Vagina (tissue), 2 donors: ENCODE results near the gene KIN. TPM values are rescaled to one million over a fixed set of nuclear protein-coding genes. Genes with fewer than 3 reads are reported as not detected.
"Not testable (repeated sequence)": the region's sequence is repeated elsewhere in the genome, so short reads cannot be mapped to it uniquely, and the experiment has no call there.

Experiments
- DNase-seq, 2 donors: peaks; one replicate each; pipeline ENCODE4 v3.0.0-alpha.2; 2017; ENCODE audit errors: extremely low spot score in 2 of 2
- H3K27ac ChIP-seq: fragments of 200-600 bp; sonication (generic); one replicate; pipeline ENCODE4 v1.5.1; 2019
- H3K27me3 ChIP-seq: fragments of 200-600 bp; sonication (generic); one replicate; pipeline ENCODE4 v1.5.1; 2019
- H3K36me3 ChIP-seq, 2 donors: fragments of 200-600 bp; sonication (generic); one replicate each; pipeline ENCODE4 v1.5.1; 2017 to 2019
- H3K4me1 ChIP-seq: fragments of 200-600 bp; sonication (generic); one replicate; pipeline ENCODE4 v1.5.1; 2019
- H3K4me3 ChIP-seq, 2 donors: fragments of 200-600 bp; sonication (generic); 1 replicate in 1 of 2; 2 replicates in 1 of 2; pipeline ENCODE4 v1.5.1; 2016 to 2019
- H3K9me3 ChIP-seq: fragments of 200-600 bp; sonication (generic); one replicate; pipeline ENCODE4 v1.5.1; 2019
- POLR2A ChIP-seq, 2 donors: fragments of 450-650 bp; IDR thresholded peaks; one replicate each; pipeline ENCODE4 v1.6.1; 2017; ENCODE audit warnings: antibody characterized with exemption in 2 of 2, mild to moderate bottlenecking in 2 of 2, moderate library complexity in 2 of 2
- POLR2AphosphoS5 ChIP-seq, 2 donors: sonication (generic); formaldehyde crosslinking; IDR thresholded peaks; one replicate each; pipeline ENCODE4 v1.9.0; 2017; ENCODE audit warnings: antibody characterized with exemption in 2 of 2, mild to moderate bottlenecking in 2 of 2, low read depth in 1 of 2; ENCODE audit not compliant: insufficient read depth in 1 of 2
- intact Hi-C: fragments of 100-400 bp; cut with DNase I; formaldehyde crosslinking; loops from one replicate; pipeline ENCODE4 v1.15.1; 2023
- total RNA-seq: library from RNA; depleted of rRNA; stranded (reverse); fragments of >200 nt; gene quantifications from one replicate; pipeline ENCODE4 v1.2.3, GENCODE V29; 2016
- TF ChIP-seq, protein P1 (sequence below), 3 experiments: fragments of 450-650 bp in 2 of 3; fragments of 200-600 bp in 1 of 3; sonication (generic) in 1 of 3; IDR thresholded peaks; one replicate each; pipeline ENCODE4 v1.5.1; 2017 to 2019; ENCODE audit warnings: antibody characterized with exemption in 3 of 3, mild to moderate bottlenecking in 2 of 3, moderate library complexity in 2 of 3

Gene KIN
- total RNA-seq, 1 donor from 2014 or later: 4.7 TPM

DNA sequence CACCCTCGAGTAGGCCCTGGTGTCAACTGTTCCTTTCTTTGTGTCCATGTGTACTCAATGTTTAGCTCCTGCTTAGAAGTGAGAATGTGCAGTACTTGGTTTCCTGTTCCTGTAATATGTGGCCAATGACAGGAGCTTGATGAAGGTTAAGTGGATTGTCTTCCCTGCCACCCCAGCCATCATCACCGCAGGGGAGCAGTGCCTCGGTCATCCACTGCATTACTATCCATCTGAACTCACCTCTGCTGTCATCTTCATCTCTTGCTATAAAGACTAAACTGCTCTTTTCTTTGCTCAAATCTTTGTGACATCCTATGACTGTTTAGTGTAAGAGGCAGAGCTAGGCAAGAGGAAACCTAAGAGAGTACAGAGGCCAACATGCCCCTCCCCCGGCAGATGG is 69.1 kb downstream of the KIN start:
- no peaks in the 10 kb centered on the region for H3K27me3 ChIP-seq
- intact Hi-C loops: no loop called here

DNA sequence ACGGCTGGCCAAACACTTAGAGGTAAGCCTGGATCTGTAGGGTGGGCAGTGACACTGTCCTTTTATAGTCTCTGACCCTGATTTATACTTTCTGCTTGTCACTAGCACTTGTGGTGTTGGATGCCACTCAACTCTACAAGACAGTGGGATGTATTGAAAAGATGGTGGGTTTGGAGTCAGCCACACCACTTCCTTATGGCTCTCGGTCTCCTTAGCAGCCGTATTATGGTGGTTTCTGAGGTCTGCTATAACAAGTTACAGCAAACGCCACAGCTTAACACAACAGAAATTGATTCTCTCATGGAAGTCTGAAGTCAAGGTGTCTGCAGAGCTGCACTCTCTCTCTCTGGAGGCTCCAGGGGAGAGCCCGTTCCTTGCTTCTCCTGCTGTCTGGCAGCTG is 70.0 kb downstream of the KIN start:
- no peak for DNase-seq

More for the DNA sequence above, 69.1 kb downstream of the KIN start:
- TF ChIP-seq, protein P1, sequence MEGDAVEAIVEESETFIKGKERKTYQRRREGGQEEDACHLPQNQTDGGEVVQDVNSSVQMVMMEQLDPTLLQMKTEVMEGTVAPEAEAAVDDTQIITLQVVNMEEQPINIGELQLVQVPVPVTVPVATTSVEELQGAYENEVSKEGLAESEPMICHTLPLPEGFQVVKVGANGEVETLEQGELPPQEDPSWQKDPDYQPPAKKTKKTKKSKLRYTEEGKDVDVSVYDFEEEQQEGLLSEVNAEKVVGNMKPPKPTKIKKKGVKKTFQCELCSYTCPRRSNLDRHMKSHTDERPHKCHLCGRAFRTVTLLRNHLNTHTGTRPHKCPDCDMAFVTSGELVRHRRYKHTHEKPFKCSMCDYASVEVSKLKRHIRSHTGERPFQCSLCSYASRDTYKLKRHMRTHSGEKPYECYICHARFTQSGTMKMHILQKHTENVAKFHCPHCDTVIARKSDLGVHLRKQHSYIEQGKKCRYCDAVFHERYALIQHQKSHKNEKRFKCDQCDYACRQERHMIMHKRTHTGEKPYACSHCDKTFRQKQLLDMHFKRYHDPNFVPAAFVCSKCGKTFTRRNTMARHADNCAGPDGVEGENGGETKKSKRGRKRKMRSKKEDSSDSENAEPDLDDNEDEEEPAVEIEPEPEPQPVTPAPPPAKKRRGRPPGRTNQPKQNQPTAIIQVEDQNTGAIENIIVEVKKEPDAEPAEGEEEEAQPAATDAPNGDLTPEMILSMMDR (IDR thresholded peaks at IDR 0.05): no peak
- TF ChIP-seq POLR2A (IDR thresholded peaks at IDR 0.05) (no peak), POLR2AphosphoS5 (IDR thresholded peaks at IDR 0.05; ENCODE audit: insufficient read depth in 1 of 2, low read depth in 1 of 2) (no peak)
- no peak for DNase-seq
- no peaks in the 10 kb centered on the region for H3K9me3 ChIP-seq
- no peaks in the 10 kb centered on the region for H3K4me1 ChIP-seq
- no peaks in the 10 kb centered on the region for H3K36me3 ChIP-seq
- H3K4me3 ChIP-seq: no peak overlapping the region
- H3K27ac ChIP-seq: no peak overlapping the region

DNA sequence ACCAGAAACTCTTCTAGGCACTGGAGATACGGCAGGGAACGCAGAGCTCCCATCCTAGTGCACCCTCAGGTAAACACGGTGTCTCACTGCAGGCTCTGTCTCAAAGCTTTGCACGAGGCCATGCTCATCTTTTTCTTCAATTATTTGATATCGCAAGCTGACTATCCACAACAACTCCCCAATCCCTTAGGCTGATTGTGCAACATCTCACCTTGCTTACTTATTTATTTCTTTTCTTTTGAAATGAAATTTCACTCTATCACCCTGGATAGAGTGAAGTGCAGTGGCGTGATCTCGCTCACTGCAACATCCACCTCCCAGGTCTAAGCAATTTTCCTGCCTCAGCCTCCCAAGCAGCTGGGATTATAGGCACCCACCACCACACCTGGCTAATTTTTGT is 72.3 kb downstream of the KIN start:
- no peak for DNase-seq
- TF ChIP-seq, protein P1 (IDR thresholded peaks at IDR 0.05): no peak
- TF ChIP-seq POLR2AphosphoS5 (IDR thresholded peaks at IDR 0.05; ENCODE audit: insufficient read depth in 1 of 2, low read depth in 1 of 2): no peak
- no peak for TF ChIP-seq POLR2A (IDR thresholded peaks at IDR 0.05)
- Histone ChIP-seq H3K4me3 (no peak overlapping the region), H3K9me3 (no peaks in the 10 kb centered on the region), H3K27me3 (no peaks in the 10 kb centered on the region), H3K4me1 (no peaks in the 10 kb centered on the region), H3K27ac (no peak overlapping the region), H3K36me3 (no peaks in the 10 kb centered on the region)
- intact Hi-C loops: no loop called here

More for the DNA sequence above, 70.0 kb downstream of the KIN start:
- Histone ChIP-seq H3K9me3 (no peaks in the 10 kb centered on the region), H3K4me1 (no peaks in the 10 kb centered on the region), H3K27ac (no peak overlapping the region), H3K4me3 (no peak overlapping the region), H3K27me3 (no peaks in the 10 kb centered on the region), H3K36me3 (no peaks in the 10 kb centered on the region)
- TF ChIP-seq, protein P1 (IDR thresholded peaks at IDR 0.05): no peak
- TF ChIP-seq POLR2AphosphoS5 (IDR thresholded peaks at IDR 0.05; ENCODE audit: insufficient read depth in 1 of 2, low read depth in 1 of 2): no peak
- TF ChIP-seq POLR2A (IDR thresholded peaks at IDR 0.05): no peak
- intact Hi-C loops: no loop called here

DNA sequence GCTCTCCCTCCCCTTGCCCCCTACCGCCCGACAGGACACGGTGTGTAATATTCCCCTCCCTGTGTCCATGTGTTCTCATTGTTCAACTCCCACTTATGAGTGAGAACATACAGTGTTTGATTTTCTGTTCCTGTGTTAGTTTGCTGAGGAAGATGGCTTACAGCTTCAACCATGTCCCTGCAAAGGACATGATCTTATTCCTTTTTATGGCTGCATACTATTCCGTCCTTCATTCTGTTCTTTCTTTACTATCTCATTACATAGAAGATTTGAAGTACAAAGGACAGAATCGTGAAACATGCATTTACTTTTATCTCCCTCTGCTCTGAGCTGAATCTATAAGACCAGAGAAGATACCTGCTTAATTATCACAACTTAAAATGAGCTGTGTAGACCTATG is 76.7 kb downstream of the KIN start:
- H3K27ac ChIP-seq, H3K36me3 ChIP-seq, H3K27me3 ChIP-seq, H3K4me3 ChIP-seq, DNase-seq, H3K4me1 ChIP-seq, intact Hi-C loops, H3K9me3 ChIP-seq: not testable (repeated sequence)

DNA sequence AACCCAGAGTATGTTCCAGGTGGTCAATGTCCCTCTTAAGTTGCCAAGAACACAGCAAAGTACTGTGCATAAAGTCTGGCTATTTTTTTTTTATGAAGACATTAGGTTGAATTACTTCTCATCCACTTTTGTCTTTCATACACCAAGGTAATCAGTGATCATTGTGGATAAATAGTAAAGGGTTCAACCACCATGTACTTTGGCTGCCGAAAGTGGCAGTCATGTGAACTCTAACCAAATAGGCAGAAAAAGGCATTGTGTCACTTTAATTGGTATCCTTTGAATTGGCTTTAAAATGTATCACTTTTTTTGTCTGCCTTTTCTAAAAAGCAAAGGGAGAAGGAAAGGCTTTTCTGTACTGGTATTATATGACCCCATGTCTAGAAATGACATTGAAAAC is 77.3 kb downstream of the KIN start:
- TF ChIP-seq, protein P1 (IDR thresholded peaks at IDR 0.05): no peak
- TF ChIP-seq POLR2A (IDR thresholded peaks at IDR 0.05) (no peak), POLR2AphosphoS5 (IDR thresholded peaks at IDR 0.05; ENCODE audit: insufficient read depth in 1 of 2, low read depth in 1 of 2) (no peak)
- H3K27me3 ChIP-seq: no peaks in the 10 kb centered on the region
- intact Hi-C loops: no loop called here

DNA sequence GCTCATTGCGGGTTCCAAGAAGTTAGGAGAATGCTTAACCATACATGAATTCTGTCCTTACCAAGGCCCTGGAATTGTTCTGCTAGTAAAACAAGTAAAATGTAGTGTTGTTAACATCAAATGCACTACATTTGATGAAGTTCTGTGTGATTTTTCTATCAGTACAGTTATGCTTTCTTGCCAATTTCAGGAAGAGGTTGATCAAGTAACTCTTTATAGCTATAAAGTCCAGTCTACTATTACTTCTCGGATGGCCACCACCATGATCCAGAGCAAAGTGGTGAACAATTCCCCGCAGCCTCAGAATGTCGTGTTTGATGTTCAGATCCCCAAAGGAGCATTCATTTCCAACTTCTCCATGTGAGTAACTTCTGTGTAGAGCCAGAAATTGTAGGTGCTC is 79.0 kb downstream of the KIN start:
- no peak overlapping the region for H3K4me3 ChIP-seq
- H3K36me3 ChIP-seq: no peaks in the 10 kb centered on the region
- intact Hi-C loops: no loop called here
- no peaks in the 10 kb centered on the region for H3K4me1 ChIP-seq
- no peaks in the 10 kb centered on the region for H3K27me3 ChIP-seq
- no peaks in the 10 kb centered on the region for H3K9me3 ChIP-seq
- no peak overlapping the region for H3K27ac ChIP-seq
- no peak for DNase-seq
- TF ChIP-seq, protein P1 (IDR thresholded peaks at IDR 0.05): no peak
- no peak for TF ChIP-seq POLR2A (IDR thresholded peaks at IDR 0.05)
- TF ChIP-seq POLR2AphosphoS5 (IDR thresholded peaks at IDR 0.05; ENCODE audit: insufficient read depth in 1 of 2, low read depth in 1 of 2): no peak

More for the DNA sequence above, 77.3 kb downstream of the KIN start:
- H3K4me1 ChIP-seq: no peaks in the 10 kb centered on the region
- no peaks in the 10 kb centered on the region for H3K36me3 ChIP-seq
- DNase-seq: no peak
- no peaks in the 10 kb centered on the region for H3K9me3 ChIP-seq
- H3K4me3 ChIP-seq: no peak overlapping the region
- no peak overlapping the region for H3K27ac ChIP-seq
